Sigmoid colon (tissue), 7 donors: Measurements from ENCODE around the gene MS4A8. TPM values are rescaled to one million over a fixed set of nuclear protein-coding genes. Genes with fewer than 3 reads are reported as not detected.

Experiments
- DNase-seq: peaks from one replicate; pipeline ENCODE4 v3.0.0-alpha.2; 2019
- H3K27ac ChIP-seq, 4 donors: fragments of 200-600 bp; sonication (generic); one replicate each; pipeline ENCODE4 v1.5.1; 2016 to 2019; ENCODE audit warnings: mild to moderate bottlenecking in 1 of 4
- H3K27me3 ChIP-seq, 3 donors: fragments of 200-600 bp; sonication (generic); one replicate each; pipeline ENCODE4 v1.5.1; 2019; ENCODE audit warnings: mild to moderate bottlenecking in 1 of 3
- H3K36me3 ChIP-seq, 4 donors: fragments of 200-600 bp; sonication (generic); one replicate each; pipeline ENCODE4 v1.5.1; 2016 to 2019
- H3K4me1 ChIP-seq, 4 donors: fragments of 200-600 bp; sonication (generic); one replicate each; pipeline ENCODE4 v1.5.1; 2017 to 2019
- H3K4me3 ChIP-seq, 4 donors: fragments of 200-600 bp; sonication (generic); one replicate each; pipeline ENCODE4 v1.5.1; 2017 to 2019; ENCODE audit warnings: mild to moderate bottlenecking in 2 of 4, moderate library complexity in 1 of 4
- H3K9me3 ChIP-seq, 4 donors: fragments of 200-600 bp in 3 of 4; sonication (generic) in 3 of 4; one replicate each; pipeline versions ENCODE4 v1.5.1 to v1.6.1; 2013 to 2019
- EP300 ChIP-seq, 4 donors: sonication (generic); formaldehyde crosslinking; IDR thresholded peaks; one replicate each; pipeline ENCODE4 v1.6.1; 2017; ENCODE audit warnings: antibody characterized with exemption in 4 of 4
- POLR2A ChIP-seq, 2 donors: fragments of 450-650 bp; IDR thresholded peaks; one replicate each; pipeline ENCODE4 v1.6.1; 2016; ENCODE audit warnings: antibody characterized with exemption in 2 of 2, mild to moderate bottlenecking in 2 of 2, moderate library complexity in 2 of 2
- POLR2AphosphoS5 ChIP-seq, 4 donors: sonication (generic); formaldehyde crosslinking; IDR thresholded peaks; one replicate each; pipeline ENCODE4 v1.6.1; 2017; ENCODE audit warnings: antibody characterized with exemption in 4 of 4
- WGBS, 2 donors: extraction: QIAGEN DNeasy Blood & Tissue Kit; methylation state at CpG; one replicate each; pipeline ENCODE4 v1.1.7; 2013; 5-methylcytosine and 5-hydroxymethylcytosine counted together
- intact Hi-C: fragments of 100-400 bp; cut with DNase I; formaldehyde crosslinking; loops from one replicate; pipeline ENCODE4 v1.15.1; 2023
- polyA plus RNA-seq, 3 donors: library from polyadenylated mRNA; stranded (reverse); fragments of 200-250 nt; gene quantifications; one replicate each; pipeline ENCODE4 v1.2.3, GENCODE V29; 2013
- total RNA-seq, 4 donors: library from RNA; depleted of rRNA; stranded (reverse); fragments of >200 nt; gene quantifications; one replicate each; pipeline ENCODE4 v1.1.0, GENCODE V29; 2016
- TF ChIP-seq, protein P1 (sequence below), 4 experiments: fragments of 450-650 bp in 3 of 4; fragments of 200-600 bp in 1 of 4; IDR thresholded peaks; one replicate each; pipeline ENCODE4 v1.5.1; 2016 to 2019; ENCODE audit warnings: antibody characterized with exemption in 4 of 4, mild to moderate bottlenecking in 3 of 4, moderate library complexity in 2 of 4
- donor health status: healthy with polysubstance abuse.
- donor health status: Bipolar disorder and iron deficiency.
- donor health status: healthy.

The MS4A8 gene
- total and polyA plus RNA-seq, 7 donors: 3.6 to 9.6 (median 4.4) TPM; not detected in 4

- intact Hi-C loops: no loop called here
- H3K4me3 ChIP-seq: no peak overlapping the region
Measured at GRCh38 chr11:60720460-60720859, 21.0 kb downstream of the MS4A8 start.

DNA sequence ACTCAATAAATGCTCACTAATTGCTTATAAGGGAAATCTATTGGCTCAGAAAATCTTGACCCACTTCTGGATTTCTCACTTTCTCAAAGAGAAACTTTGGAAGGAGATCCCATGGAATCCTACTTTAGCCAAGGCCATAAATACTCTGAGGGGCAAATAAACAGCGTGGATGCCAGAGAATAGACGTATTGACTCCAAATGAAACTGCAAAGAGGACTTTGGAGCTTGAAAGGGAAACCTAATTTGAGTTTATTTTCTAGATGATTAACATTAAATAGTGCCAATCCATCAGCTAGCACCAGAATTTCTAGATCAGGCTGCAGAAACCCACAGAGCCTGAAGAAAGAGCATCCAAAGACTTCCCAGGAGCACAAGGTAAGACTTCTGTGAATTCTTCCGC lies 25.0 kb downstream of the MS4A8 start, which contains the start of gene MS4A18:
Gene MS4A18, plus strand, starts transcription at position 301 of the 400 bp plus-strand sequence.
- Histone ChIP-seq H3K9me3 (no peaks in the 10 kb centered on the region), H3K4me3 (no peak within 1 kb of the TSS), H3K4me1 (no peaks in the 10 kb centered on the region), H3K27me3 (peaks cover 0 to 3% (median 0%) of the 10 kb centered on the region in 3 donors), H3K27ac (no peak within 1 kb of the TSS), H3K36me3 (no peaks in the 10 kb centered on the region)
- no peak for DNase-seq
- 47 to 74% methylated on average over 3 of the region's 3 CpGs for WGBS, 2 donors
- TF ChIP-seq POLR2A (IDR thresholded peaks at IDR 0.05): no peak
- intact Hi-C loops: no loop called here

More at GRCh38 chr11:60720460-60720859, 21.0 kb downstream of the MS4A8 start:
- DNase-seq: no peak
- WGBS, 2 donors: 71 to 91% methylated on average over 6 of the region's 6 CpGs
- H3K4me1 ChIP-seq: no peaks in the 10 kb centered on the region
- H3K27ac ChIP-seq: no peak overlapping the region
- no peak for TF ChIP-seq EP300 (IDR thresholded peaks at IDR 0.05)
- TF ChIP-seq, protein P1, sequence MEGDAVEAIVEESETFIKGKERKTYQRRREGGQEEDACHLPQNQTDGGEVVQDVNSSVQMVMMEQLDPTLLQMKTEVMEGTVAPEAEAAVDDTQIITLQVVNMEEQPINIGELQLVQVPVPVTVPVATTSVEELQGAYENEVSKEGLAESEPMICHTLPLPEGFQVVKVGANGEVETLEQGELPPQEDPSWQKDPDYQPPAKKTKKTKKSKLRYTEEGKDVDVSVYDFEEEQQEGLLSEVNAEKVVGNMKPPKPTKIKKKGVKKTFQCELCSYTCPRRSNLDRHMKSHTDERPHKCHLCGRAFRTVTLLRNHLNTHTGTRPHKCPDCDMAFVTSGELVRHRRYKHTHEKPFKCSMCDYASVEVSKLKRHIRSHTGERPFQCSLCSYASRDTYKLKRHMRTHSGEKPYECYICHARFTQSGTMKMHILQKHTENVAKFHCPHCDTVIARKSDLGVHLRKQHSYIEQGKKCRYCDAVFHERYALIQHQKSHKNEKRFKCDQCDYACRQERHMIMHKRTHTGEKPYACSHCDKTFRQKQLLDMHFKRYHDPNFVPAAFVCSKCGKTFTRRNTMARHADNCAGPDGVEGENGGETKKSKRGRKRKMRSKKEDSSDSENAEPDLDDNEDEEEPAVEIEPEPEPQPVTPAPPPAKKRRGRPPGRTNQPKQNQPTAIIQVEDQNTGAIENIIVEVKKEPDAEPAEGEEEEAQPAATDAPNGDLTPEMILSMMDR (IDR thresholded peaks at IDR 0.05): no peak
- no peak for TF ChIP-seq POLR2AphosphoS5 (IDR thresholded peaks at IDR 0.05)
- no peak for TF ChIP-seq POLR2A (IDR thresholded peaks at IDR 0.05)
- H3K36me3 ChIP-seq: no peaks in the 10 kb centered on the region
- no peaks in the 10 kb centered on the region for H3K27me3 ChIP-seq
- H3K9me3 ChIP-seq: peaks cover 0 to 6% (median 0%) of the 10 kb centered on the region in 4 donors

DNA sequence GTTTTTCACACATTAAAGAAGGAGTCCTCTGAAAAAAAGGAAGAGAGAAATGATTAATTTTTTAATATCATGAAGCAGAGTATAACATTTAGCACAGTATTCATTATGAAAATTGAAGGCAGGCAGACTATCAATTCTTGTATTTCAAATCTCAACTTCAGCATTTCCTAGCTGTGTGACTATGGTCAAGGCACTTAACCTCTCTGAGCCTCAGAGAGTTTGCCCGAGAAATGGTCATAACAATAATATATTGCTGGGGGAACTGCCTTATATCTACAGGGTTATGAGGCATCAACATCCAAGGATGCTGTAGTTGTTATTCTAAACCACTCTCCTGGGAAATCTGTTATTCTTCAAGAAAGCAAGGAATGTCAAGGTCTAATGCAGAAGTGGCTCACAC lies 26.2 kb downstream of the MS4A8 start:
- H3K36me3 ChIP-seq: no peaks in the 10 kb centered on the region
- intact Hi-C loops: no loop called here
- WGBS, 2 donors: 84 to 90% methylated on average over 1 of the region's 1 CpG
- no peak overlapping the region for H3K4me3 ChIP-seq
- peaks cover 0 to 3% (median 0%) of the 10 kb centered on the region in 3 donors for H3K27me3 ChIP-seq
- no peak for TF ChIP-seq POLR2AphosphoS5 (IDR thresholded peaks at IDR 0.05)
- no peak for TF ChIP-seq POLR2A (IDR thresholded peaks at IDR 0.05)
- TF ChIP-seq, protein P1 (IDR thresholded peaks at IDR 0.05): no peak
- no peak for TF ChIP-seq EP300 (IDR thresholded peaks at IDR 0.05)
- no peak overlapping the region for H3K27ac ChIP-seq
- H3K4me1 ChIP-seq: no peaks in the 10 kb centered on the region
- no peak for DNase-seq
- no peaks in the 10 kb centered on the region for H3K9me3 ChIP-seq

- peaks cover 0 to 3% (median 0%) of the 10 kb centered on the region in 3 donors for H3K27me3 ChIP-seq
- H3K36me3 ChIP-seq: no peaks in the 10 kb centered on the region
- 79 to 84% methylated on average over 8 of the region's 8 CpGs for WGBS, 2 donors
- no peak overlapping the region for H3K27ac ChIP-seq
- no peak overlapping the region for H3K4me3 ChIP-seq
- DNase-seq: no peak
- no peaks in the 10 kb centered on the region for H3K9me3 ChIP-seq
- intact Hi-C loops: no loop called here
- TF ChIP-seq POLR2A (IDR thresholded peaks at IDR 0.05): no peak
- TF ChIP-seq EP300 (IDR thresholded peaks at IDR 0.05): no peak
- H3K4me1 ChIP-seq: no peaks in the 10 kb centered on the region
Measured at GRCh38 chr11:60731586-60731985, 32.2 kb downstream of the MS4A8 start.

- 55 to 82% methylated on average over 4 of the region's 4 CpGs for WGBS, 2 donors
- no peak for TF ChIP-seq EP300 (IDR thresholded peaks at IDR 0.05)
- TF ChIP-seq, protein P1 (IDR thresholded peaks at IDR 0.05): no peak
- no peak for TF ChIP-seq POLR2AphosphoS5 (IDR thresholded peaks at IDR 0.05)
- no peak for TF ChIP-seq POLR2A (IDR thresholded peaks at IDR 0.05)
Measured at GRCh38 chr11:60734279-60734678, 34.9 kb downstream of the MS4A8 start.

GRCh38 chr11:60739114-60739513 lies 39.7 kb downstream of the MS4A8 start:
- 81 to 88% methylated on average over 7 of the region's 7 CpGs for WGBS, 2 donors
- TF ChIP-seq POLR2AphosphoS5 (IDR thresholded peaks at IDR 0.05): no peak
- no peak for TF ChIP-seq EP300 (IDR thresholded peaks at IDR 0.05)
- TF ChIP-seq, protein P1 (IDR thresholded peaks at IDR 0.05): no peak
- TF ChIP-seq POLR2A (IDR thresholded peaks at IDR 0.05): no peak
- no peaks in the 10 kb centered on the region for H3K27me3 ChIP-seq
- no peak overlapping the region for H3K4me3 ChIP-seq
- intact Hi-C loops: no loop called here
- DNase-seq: no peak
- H3K36me3 ChIP-seq: no peaks in the 10 kb centered on the region
- H3K27ac ChIP-seq: no peak overlapping the region
- no peaks in the 10 kb centered on the region for H3K4me1 ChIP-seq
- H3K9me3 ChIP-seq: no peaks in the 10 kb centered on the region

More at GRCh38 chr11:60734279-60734678, 34.9 kb downstream of the MS4A8 start:
- no peak overlapping the region for H3K27ac ChIP-seq
- no peak overlapping the region for H3K4me3 ChIP-seq
- H3K36me3 ChIP-seq: no peaks in the 10 kb centered on the region
- no peaks in the 10 kb centered on the region for H3K9me3 ChIP-seq
- H3K27me3 ChIP-seq: no peaks in the 10 kb centered on the region
- H3K4me1 ChIP-seq: no peaks in the 10 kb centered on the region
- intact Hi-C loops: no loop called here
- DNase-seq: no peak
